HepG2 (cell line): ENCODE data around the gene ENC1. TPM values are rescaled to one million over a fixed set of nuclear protein-coding genes. Genes with fewer than 3 reads are reported as not detected.

ENCODE experiments used
- EEA1 ChIP-seq: sonication (generic); formaldehyde crosslinking; IDR thresholded peaks from 2 replicates; pipeline ENCODE4 v1.5.1; 2020; ENCODE audit warnings: mild to moderate bottlenecking, missing genetic modification reagents, borderline replicate concordance
- GATAD2A ChIP-seq: IDR thresholded peaks from 2 replicates; pipeline ENCODE4 v1.6.1; 2016
- HOXA9 ChIP-seq: sonication (generic); formaldehyde crosslinking; IDR thresholded peaks from 2 replicates; pipeline ENCODE4 v1.8.1; 2022; ENCODE audit warnings: missing genetic modification reagents, mild to moderate bottlenecking, moderate library complexity, borderline replicate concordance
- NFRKB ChIP-seq: fragments of 450-650 bp; IDR thresholded peaks from 2 replicates; pipeline ENCODE4 v1.6.1; 2017
- NONO ChIP-seq, 2 experiments: fragments of 450-650 bp in 1 of 2; sonication (generic) in 1 of 2; formaldehyde crosslinking in 1 of 2; IDR thresholded peaks in 1 of 2; conservative IDR thresholded peaks in 1 of 2; 2 replicates each; pipeline versions ENCODE4 v1.6.1 to v1.8.0; 2017 to 2022; ENCODE audit warnings: mild to moderate bottlenecking in 1 of 2, missing genetic modification reagents in 1 of 2, moderate library complexity in 1 of 2
- POLR2AphosphoS2 ChIP-seq: IDR thresholded peaks from 2 replicates; pipeline ENCODE4 v1.6.1; 2011; ENCODE audit warnings: low read depth, low read length, improper control_type of control experiment
- STAG1 ChIP-seq: sonication (generic); formaldehyde crosslinking; IDR thresholded peaks from 2 replicates; pipeline ENCODE4 v1.4.0; 2020; ENCODE audit warnings: missing genetic modification reagents
- U2AF1 ChIP-seq: fragments of 200-400 bp; formaldehyde crosslinking; optimal IDR thresholded peaks from 2 replicates; pipeline ENCODE3; 2017; ENCODE audit warnings: mild to moderate bottlenecking, low read depth, low read length
- ZBTB3 ChIP-seq: sonication (generic); formaldehyde crosslinking; IDR thresholded peaks from 2 replicates; pipeline ENCODE4 v1.4.0; 2020; ENCODE audit warnings: low read depth, mild to moderate bottlenecking, moderate library complexity, missing genetic modification reagents, borderline replicate concordance
- ZNF20 ChIP-seq: sonication (generic); formaldehyde crosslinking; IDR thresholded peaks from 2 replicates; pipeline ENCODE4 v1.4.0; 2020; ENCODE audit warnings: mild to moderate bottlenecking, moderate library complexity, missing genetic modification reagents
- ZNF256 ChIP-seq: sonication (generic); formaldehyde crosslinking; conservative IDR thresholded peaks from 2 replicates; pipeline ENCODE4 v1.4.0; 2020; ENCODE audit warnings: missing genetic modification reagents
- ZNF569 ChIP-seq: sonication (generic); formaldehyde crosslinking; IDR thresholded peaks from 2 replicates; pipeline ENCODE4 v1.5.0; 2020; ENCODE audit warnings: mild to moderate bottlenecking, missing genetic modification reagents, moderate library complexity, borderline replicate concordance
- ZNF570 ChIP-seq: sonication (generic); formaldehyde crosslinking; IDR thresholded peaks from 2 replicates; pipeline ENCODE4 v1.4.0; 2020; ENCODE audit warnings: mild to moderate bottlenecking, missing genetic modification reagents, borderline replicate concordance
- polyA plus RNA-seq, 8 experiments: library from polyadenylated mRNA; depleted of rRNA in 3 of 8; stranded (reverse) in 7 of 8; unstranded in 1 of 8; fragments of >200 nt; fragmentation: Illumina TruSeq in 4 of 8; extraction: Trizol in 4 of 8; gene quantifications; 2 replicates each; pipeline versions ENCODE4 v1.2.1 to v1.2.3, GENCODE V29; 2011 to 2016; ENCODE audit warnings: low read depth in 4 of 8, missing spikeins in 1 of 8, mixed read lengths in 1 of 8; ENCODE audit not compliant: insufficient read depth in 1 of 8
- total RNA-seq, 5 experiments: library from RNA; depleted of rRNA; stranded (reverse); fragments of >200 nt; fragmentation: Illumina TruSeq; extraction: Trizol; gene quantifications; 2 replicates each; pipeline ENCODE4 v1.2.3, GENCODE V29; 2016; ENCODE audit warnings: low read depth in 1 of 5
- TF ChIP-seq, protein P1 (sequence below): fragments of 450-650 bp; IDR thresholded peaks from 2 replicates; pipeline ENCODE4 v1.6.1; 2017
- TF ChIP-seq, protein P2 (sequence below): sonication (generic); formaldehyde crosslinking; conservative IDR thresholded peaks from 2 replicates; pipeline ENCODE4 v1.8.1; 2023; ENCODE audit warnings: missing genetic modification reagents
- TF ChIP-seq, protein P3 (sequence below): sonication (generic); formaldehyde crosslinking; IDR thresholded peaks from 2 replicates; pipeline ENCODE4 v1.4.0; 2020; ENCODE audit warnings: missing genetic modification reagents
- TF ChIP-seq, protein P4 (sequence below): sonication (generic); formaldehyde crosslinking; IDR thresholded peaks from 2 replicates; pipeline ENCODE4 v1.5.1; 2020; ENCODE audit warnings: missing genetic modification reagents, mild to moderate bottlenecking, borderline replicate concordance

ENC1 gene
- total and polyA plus RNA-seq, 2 of the 13 experiments (the other 11 are each of a cell fraction or from before 2014, with no cell fraction given): 63.8 to 64.4 TPM

DNA sequence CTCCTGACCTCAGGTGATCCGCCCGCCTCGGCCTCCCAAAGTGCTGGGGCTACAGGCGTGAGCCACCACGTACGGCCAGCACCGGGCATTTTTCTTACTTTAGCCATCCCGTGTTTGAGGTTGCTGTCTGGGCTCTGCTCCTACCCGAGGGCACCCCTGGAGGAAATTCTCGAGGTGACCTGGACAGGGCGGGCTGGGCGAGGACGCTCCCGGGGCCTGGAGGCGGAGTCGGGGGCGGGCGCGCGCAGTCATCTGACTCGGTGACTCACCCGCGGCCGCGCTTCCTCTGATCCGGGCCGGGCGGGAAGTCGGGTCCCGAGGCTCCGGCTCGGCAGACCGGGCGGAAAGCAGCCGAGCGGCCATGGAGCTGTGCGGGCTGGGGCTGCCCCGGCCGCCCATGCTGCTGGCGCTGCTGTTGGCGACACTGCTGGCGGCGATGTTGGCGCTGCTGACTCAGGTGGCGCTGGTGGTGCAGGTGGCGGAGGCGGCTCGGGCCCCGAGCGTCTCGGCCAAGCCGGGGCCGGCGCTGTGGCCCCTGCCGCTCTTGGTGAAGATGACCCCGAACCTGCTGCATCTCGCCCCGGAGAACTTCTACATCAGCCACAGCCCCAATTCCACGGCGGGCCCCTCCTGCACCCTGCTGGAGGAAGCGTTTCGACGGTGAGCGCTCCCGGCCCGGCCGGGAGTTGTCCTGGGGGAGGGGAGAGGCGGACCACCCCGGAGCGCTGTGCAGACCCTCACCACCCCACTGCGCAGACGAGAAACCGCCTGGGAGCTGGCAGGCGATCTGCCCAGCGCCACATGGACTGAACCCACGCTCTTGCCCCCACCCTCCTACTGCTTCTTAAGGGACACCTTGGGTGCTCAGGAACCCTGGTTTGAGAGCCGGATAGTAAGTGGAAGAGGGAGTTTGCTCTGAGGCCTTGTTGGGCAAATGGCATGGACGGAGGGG is 44.6 kb upstream of the ENC1 start, which contains the start of gene HEXB (continued):
- TF ChIP-seq, protein P1, sequence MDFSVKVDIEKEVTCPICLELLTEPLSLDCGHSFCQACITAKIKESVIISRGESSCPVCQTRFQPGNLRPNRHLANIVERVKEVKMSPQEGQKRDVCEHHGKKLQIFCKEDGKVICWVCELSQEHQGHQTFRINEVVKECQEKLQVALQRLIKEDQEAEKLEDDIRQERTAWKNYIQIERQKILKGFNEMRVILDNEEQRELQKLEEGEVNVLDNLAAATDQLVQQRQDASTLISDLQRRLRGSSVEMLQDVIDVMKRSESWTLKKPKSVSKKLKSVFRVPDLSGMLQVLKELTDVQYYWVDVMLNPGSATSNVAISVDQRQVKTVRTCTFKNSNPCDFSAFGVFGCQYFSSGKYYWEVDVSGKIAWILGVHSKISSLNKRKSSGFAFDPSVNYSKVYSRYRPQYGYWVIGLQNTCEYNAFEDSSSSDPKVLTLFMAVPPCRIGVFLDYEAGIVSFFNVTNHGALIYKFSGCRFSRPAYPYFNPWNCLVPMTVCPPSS: no peak
- no peak for TF ChIP-seq ZNF569 (CRISPR knock-in tag)
- TF ChIP-seq HOXA9: 0 out of 2 replicates have a peak, but pooled peaks have one; percentile 60
- TF ChIP-seq, protein P2, sequence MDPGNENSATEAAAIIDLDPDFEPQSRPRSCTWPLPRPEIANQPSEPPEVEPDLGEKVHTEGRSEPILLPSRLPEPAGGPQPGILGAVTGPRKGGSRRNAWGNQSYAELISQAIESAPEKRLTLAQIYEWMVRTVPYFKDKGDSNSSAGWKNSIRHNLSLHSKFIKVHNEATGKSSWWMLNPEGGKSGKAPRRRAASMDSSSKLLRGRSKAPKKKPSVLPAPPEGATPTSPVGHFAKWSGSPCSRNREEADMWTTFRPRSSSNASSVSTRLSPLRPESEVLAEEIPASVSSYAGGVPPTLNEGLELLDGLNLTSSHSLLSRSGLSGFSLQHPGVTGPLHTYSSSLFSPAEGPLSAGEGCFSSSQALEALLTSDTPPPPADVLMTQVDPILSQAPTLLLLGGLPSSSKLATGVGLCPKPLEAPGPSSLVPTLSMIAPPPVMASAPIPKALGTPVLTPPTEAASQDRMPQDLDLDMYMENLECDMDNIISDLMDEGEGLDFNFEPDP (CRISPR knock-in tag): no peak
- TF ChIP-seq ZBTB3 (CRISPR knock-in tag): no peak
- no peak for TF ChIP-seq POLR2AphosphoS2
- no peak for TF ChIP-seq ZNF570 (CRISPR knock-in tag)
- TF ChIP-seq, protein P3, sequence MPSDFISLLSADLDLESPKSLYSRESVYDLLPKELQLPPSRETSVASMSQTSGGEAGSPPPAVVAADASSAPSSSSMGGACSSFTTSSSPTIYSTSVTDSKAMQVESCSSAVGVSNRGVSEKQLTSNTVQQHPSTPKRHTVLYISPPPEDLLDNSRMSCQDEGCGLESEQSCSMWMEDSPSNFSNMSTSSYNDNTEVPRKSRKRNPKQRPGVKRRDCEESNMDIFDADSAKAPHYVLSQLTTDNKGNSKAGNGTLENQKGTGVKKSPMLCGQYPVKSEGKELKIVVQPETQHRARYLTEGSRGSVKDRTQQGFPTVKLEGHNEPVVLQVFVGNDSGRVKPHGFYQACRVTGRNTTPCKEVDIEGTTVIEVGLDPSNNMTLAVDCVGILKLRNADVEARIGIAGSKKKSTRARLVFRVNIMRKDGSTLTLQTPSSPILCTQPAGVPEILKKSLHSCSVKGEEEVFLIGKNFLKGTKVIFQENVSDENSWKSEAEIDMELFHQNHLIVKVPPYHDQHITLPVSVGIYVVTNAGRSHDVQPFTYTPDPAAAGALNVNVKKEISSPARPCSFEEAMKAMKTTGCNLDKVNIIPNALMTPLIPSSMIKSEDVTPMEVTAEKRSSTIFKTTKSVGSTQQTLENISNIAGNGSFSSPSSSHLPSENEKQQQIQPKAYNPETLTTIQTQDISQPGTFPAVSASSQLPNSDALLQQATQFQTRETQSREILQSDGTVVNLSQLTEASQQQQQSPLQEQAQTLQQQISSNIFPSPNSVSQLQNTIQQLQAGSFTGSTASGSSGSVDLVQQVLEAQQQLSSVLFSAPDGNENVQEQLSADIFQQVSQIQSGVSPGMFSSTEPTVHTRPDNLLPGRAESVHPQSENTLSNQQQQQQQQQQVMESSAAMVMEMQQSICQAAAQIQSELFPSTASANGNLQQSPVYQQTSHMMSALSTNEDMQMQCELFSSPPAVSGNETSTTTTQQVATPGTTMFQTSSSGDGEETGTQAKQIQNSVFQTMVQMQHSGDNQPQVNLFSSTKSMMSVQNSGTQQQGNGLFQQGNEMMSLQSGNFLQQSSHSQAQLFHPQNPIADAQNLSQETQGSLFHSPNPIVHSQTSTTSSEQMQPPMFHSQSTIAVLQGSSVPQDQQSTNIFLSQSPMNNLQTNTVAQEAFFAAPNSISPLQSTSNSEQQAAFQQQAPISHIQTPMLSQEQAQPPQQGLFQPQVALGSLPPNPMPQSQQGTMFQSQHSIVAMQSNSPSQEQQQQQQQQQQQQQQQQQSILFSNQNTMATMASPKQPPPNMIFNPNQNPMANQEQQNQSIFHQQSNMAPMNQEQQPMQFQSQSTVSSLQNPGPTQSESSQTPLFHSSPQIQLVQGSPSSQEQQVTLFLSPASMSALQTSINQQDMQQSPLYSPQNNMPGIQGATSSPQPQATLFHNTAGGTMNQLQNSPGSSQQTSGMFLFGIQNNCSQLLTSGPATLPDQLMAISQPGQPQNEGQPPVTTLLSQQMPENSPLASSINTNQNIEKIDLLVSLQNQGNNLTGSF (CRISPR knock-in tag): no peak
- no peak for TF ChIP-seq EEA1 (CRISPR knock-in tag)
- TF ChIP-seq GATAD2A (CRISPR knock-in tag): 0 out of 2 replicates have a peak, but pooled peaks have one; percentile 5
- no peak for TF ChIP-seq U2AF1
- TF ChIP-seq NFRKB: no peak
- no peak for TF ChIP-seq NONO (IDR thresholded peaks at IDR 0.05)
- peak; percentile 82 for TF ChIP-seq NONO (CRISPR knock-in tag; conservative IDR thresholded peaks at IDR 0.05)
- TF ChIP-seq ZNF20 (CRISPR knock-in tag): no peak
- TF ChIP-seq, protein P4, sequence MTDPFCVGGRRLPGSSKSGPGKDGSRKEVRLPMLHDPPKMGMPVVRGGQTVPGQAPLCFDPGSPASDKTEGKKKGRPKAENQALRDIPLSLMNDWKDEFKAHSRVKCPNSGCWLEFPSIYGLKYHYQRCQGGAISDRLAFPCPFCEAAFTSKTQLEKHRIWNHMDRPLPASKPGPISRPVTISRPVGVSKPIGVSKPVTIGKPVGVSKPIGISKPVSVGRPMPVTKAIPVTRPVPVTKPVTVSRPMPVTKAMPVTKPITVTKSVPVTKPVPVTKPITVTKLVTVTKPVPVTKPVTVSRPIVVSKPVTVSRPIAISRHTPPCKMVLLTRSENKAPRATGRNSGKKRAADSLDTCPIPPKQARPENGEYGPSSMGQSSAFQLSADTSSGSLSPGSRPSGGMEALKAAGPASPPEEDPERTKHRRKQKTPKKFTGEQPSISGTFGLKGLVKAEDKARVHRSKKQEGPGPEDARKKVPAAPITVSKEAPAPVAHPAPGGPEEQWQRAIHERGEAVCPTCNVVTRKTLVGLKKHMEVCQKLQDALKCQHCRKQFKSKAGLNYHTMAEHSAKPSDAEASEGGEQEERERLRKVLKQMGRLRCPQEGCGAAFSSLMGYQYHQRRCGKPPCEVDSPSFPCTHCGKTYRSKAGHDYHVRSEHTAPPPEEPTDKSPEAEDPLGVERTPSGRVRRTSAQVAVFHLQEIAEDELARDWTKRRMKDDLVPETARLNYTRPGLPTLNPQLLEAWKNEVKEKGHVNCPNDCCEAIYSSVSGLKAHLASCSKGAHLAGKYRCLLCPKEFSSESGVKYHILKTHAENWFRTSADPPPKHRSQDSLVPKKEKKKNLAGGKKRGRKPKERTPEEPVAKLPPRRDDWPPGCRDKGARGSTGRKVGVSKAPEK (CRISPR knock-in tag): no peak
- TF ChIP-seq STAG1 (CRISPR knock-in tag): no peak; the same call in 1 of the 2 replicates
- TF ChIP-seq ZNF256 (CRISPR knock-in tag): no peak
